DMS114 treated with DMSO at 0.1 percent for 48 hours (cell line): ENCODE results near the gene TARP.

Experiments
- DNase-seq: peaks from one replicate; lab custom pipeline; 2025; ENCODE audit not compliant: unreplicated experiment; lab: John Stamatoyannopoulos, UW

Gene TARP

GRCh38 chr7:38220452-38220851, 53.0 kb downstream of the TARP start:
- no peak for DNase-seq

GRCh38 chr7:38217672-38218071, 55.8 kb downstream of the TARP start:
- no peak for DNase-seq

GRCh38 chr7:38215735-38216670, 57.4 kb downstream of the TARP start:
- DNase-seq, result peak; percentile 20

GRCh38 chr7:38215115-38215514, 58.3 kb downstream of the TARP start:
- no peak for DNase-seq

- DNase-seq, result no peak
Observed at GRCh38 chr7:38211940-38212339, 61.5 kb downstream of the TARP start.

GRCh38 chr7:38211486-38211885, 62.0 kb downstream of the TARP start:
- no peak for DNase-seq
